Activated CD4-positive, alpha-beta T cell treated with anti-CD3 and anti-CD28 coated beads, Interleukin-10, Interleukin-2, amounts not matched to agents 100 ng/mL and 50 ng/mL, durations not matched to agents 16 hours and 8 hours (primary cell): ENCODE data around the gene ARHGAP45.
A peak's percentile ranks its signal among the peaks of the same experiment; 100 is the strongest.
"Not testable (repeated sequence)": the region's sequence is repeated elsewhere in the genome, so short reads cannot be mapped to it uniquely, and the experiment has no call there.

Source experiments
- DNase-seq: peaks from one replicate; pipeline ENCODE4 v3.0.0-alpha.2; 2020

Gene ARHGAP45

GRCh38 chr19:1117654-1118053 is 50.7 kb downstream of the ARHGAP45 start:
- DNase-seq, result no peak

- no peak for DNase-seq
Measured at GRCh38 chr19:1118999-1119398, 52.0 kb downstream of the ARHGAP45 start.

DNA sequence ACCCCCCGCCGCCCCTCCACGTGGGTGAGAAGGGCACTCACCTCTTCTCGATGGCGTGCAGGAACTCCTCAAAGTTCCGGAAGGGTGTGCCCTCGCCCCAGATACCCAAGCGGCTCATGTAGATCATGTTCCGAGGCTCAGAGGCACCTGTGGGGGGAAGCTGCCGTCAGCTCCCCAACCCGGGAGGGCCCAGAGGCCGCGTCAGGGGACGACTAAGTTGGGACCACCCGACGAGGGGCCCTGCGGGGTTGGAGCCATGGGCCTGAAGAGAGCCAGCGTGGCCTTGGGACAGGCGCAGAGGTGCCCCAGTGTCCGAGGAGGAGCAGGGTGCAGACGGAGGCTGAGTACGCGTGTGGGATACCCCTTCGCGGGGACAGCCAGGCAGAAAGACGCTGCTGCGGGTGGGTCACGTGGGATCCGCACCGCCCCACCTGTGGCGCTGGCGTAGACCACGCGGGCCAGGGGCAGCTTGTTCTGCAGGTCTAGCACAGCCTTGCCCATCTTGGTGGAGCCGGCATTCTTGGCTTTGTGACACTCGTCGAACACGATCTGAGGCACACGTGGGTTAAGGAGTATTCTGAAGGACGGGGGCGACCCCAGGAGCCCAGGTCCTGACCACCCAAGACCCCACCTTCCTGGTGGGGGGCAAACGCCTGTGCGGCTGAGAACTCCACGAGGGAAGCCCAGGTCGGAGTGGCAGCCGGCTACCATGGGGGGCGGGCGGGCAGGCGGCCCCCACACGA is 52.7 kb downstream of the ARHGAP45 start:
- DNase-seq, result no peak

GRCh38 chr19:1121395-1121794 is 54.4 kb downstream of the ARHGAP45 start:
- no peak for DNase-seq

DNA sequence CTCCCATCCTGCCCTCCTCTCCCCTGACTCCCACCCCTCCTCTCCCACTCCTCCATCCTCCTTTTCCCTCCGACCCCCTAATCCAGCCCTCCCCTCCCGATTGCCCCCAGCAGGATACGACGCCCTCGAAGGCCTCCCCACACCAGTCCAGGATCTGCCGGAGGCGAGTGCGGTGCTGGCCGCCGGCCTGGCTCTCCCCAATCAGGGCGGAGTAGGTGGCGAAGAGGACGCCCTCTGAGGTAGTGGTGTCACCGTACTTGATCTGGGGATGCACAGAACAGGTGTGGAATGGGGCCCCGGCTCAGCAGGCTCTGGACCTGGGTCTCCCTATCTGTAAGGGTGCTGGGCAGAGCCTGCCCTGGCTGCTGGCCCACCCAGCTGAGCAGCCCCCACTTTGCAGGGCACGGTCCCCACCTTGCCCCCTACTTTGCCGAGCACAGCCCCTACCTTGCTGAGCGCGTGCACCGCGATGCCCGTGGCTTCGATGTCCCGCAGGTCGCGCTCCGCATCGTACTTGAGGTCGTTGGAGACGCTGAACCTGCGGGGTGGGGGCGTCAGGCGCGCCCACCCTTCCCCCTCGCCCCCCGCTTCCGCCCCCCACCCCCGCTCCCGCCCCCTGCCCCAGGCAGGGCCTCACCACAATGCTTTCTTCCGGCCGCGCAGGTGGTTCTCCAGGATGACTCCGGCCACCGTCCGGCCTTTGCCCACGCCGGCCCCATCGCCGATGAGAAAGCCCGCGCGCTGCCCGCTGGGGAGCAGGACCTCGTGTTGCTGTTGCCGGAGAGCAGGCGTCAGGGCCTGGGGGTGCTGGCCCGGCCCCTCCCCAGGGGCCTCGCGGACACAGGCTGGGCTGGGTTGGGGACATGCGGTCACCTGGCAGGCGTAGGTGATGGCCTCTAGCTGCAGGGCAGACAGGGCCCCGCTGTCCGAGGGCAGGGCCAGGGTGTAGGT is 55.3 kb downstream of the ARHGAP45 start:
- no peak for DNase-seq

- peak; percentile 86 for DNase-seq
Measured at GRCh38 chr19:1122972-1123363, 56.0 kb downstream of the ARHGAP45 start.

GRCh38 chr19:1123381-1123780 is 56.4 kb downstream of the ARHGAP45 start:
- no peak for DNase-seq

- DNase-seq, result no peak
Measured at GRCh38 chr19:1123885-1124677, 57.1 kb downstream of the ARHGAP45 start.

DNA sequence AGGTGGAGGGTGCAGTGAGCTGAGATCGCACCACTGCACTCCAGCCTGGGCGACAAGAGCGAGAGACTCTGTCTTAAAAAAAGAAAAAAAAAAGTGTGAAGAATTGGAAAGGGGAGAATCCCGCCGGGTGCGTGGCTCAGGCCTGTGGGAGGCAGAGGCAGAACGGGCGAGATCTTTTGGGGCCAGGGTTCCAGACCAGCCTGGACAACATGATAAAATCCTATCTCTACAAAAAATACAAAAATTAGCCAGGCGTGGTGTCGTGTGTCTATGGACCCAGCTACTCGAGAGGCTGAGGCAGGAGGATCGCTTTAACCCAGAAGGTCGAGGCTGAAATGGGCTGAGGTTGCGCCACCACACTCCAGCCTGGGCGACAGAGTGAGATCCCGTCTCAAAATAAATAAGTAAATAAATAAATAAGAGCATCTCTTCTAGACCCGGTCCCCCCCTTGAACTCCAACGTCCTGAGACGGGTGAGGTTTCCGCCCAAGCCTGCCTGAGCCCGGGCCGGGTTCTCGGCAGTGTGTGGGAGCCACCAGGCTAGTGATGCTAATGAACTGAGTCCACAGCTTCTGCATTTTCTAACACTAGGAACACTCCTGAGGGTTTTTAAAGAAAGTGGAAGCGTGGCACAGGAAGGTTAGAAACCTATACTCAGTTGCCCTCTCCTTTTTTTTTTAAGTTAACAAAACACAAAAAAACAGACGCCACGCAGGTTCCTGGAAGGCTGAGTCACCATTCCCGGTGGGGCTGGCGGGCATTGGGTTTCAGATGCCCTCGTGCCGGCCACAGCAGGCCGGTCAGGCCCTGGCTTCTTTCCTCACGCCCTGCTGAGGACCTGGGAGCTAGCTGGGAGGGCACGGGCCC is 58.9 kb downstream of the ARHGAP45 start:
- no peak for DNase-seq

- DNase-seq, result no peak
Measured at GRCh38 chr19:1126984-1127760, 60.2 kb downstream of the ARHGAP45 start.

DNA sequence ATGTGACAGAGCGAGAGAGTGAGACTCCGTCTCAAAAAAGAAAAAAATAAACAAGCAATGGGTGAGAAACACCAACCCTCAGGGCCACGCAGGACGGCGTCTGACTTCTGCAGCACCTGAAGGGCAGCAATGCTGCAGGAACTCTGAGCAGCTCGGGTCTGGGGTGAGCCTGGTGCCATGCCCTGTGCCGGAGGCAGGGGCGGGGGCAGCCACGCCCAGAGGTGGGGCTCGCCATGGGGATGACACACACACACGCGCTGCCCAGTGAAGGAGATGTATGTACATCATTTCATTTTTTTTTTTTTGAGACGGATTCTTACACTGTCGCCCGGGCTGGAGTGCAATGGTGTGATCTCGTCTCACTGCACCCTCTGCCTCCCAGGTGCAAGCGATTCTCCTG is 61.1 kb downstream of the ARHGAP45 start:
- DNase-seq, result no peak

GRCh38 chr19:1129084-1129483 is 62.1 kb downstream of the ARHGAP45 start:
- not testable (repeated sequence) for DNase-seq

DNA sequence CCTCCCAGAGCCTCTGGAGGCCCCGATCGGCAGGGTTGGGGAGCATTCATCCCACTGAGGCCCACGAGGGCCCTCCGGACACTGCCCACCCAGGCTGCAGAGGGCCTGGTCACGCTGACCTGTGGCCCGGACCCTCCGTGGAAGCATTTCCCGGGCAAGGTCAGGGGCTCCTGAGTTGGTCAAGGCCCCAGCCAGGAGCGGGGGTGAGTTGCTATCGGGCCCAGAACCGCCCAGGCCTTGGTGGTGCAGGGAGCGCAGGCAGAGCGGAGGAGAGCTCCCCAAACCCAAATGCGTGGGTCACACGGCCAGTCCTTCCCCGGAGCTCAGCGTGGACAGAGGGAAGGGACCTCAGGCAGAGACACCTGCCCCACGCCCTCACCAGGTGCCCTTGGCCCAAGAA is 62.6 kb downstream of the ARHGAP45 start:
- no peak for DNase-seq

GRCh38 chr19:1130771-1131717 is 64.1 kb downstream of the ARHGAP45 start:
- peak; percentile 66 for DNase-seq

DNA sequence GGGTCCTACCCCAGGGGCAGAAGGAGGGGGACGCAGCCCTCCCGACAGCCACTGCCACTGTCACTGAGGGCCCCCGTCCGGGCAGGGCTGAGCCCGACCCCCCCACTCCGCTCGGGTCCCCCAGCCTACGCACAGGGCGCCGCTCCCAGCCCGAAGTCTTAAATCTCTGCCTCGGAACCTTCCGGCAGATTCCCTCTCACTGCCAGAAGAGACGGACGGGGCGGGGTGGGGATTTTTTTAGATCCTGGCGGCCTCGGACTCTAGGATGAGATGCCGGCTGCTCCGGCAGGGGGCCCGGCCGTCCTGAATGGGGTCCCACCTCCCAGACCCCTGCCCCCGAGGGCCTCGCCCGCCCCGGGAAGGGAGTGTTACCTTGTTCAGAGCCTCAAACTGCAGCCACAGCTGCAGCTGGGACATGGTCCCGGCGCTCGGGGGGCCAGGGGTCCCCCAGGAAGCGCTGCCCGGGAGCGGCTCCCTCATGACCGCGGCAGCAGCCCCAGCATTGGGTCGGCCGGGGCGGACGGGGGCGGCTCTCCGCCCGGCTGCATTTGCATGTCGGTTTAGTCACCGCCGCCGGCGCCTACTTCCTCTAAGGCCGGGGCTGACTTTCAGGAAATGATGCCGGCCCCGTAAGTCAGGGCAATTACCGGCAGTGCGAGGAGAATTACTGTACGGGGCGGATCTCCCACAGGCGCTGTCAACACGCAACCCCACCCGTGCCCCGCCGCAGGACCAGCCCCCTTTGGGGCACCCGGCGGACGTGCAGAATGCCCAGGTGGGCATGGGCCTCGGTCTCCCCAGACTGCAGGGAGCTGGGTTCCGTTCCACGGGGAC is 65.0 kb downstream of the ARHGAP45 start:
- DNase-seq, result peak; percentile 94

GRCh38 chr19:1132552-1133383 is 65.8 kb downstream of the ARHGAP45 start:
- peak; percentile 55 for DNase-seq

DNA sequence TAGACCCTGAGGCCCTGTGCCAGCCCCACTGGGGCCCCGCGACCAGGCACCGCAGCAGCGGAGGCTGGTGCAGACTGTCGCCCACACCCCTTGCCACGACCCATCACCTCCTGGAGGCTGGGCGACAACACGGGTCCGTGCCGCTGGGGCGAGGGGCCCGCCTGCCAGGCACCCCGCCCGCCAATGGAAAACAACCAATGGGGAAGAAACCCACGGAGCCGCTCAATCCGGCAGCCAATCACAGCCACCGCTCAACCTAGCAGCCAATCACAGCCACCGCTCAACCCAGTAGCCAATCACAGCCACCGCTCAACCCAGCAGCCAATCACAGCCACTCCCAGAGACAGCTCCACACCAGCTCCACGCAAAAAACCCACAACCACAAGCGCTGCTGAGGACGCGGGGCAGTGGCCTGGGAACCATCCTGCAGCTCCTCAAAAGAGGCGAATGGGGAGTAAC is 66.5 kb downstream of the ARHGAP45 start:
- peak; percentile 93 for DNase-seq

GRCh38 chr19:1134431-1134830 is 67.5 kb downstream of the ARHGAP45 start:
- DNase-seq, result no peak
